CD4-positive, alpha-beta T cell (primary cell): Measurements from ENCODE around the gene OR2T10. TPM values are rescaled to one million over a fixed set of nuclear protein-coding genes. Genes with fewer than 3 reads are reported as not detected.
A peak's percentile ranks its signal among the peaks of the same experiment; 100 is the strongest.

ENCODE experiments used
- ATAC-seq: fragments of 200-7000 bp; cut with Tn5 transposase; one replicate; pipeline ENCODE4 v1.10.0; 2022; ENCODE audit warnings: mild to moderate bottlenecking; ENCODE audit not compliant: poor library complexity
- CTCF ChIA-PET: fragments of 350-600 bp; sonication (Branson Sonifier 250); formaldehyde crosslinking; loops from one replicate; lab custom pipeline; 2021; ENCODE audit warnings: antibody characterized with exemption, inconsistent platforms; lab: Charles Lee
- POLR2A ChIA-PET: fragments of 350-600 bp; sonication (Branson Sonifier 250); formaldehyde crosslinking; loops from one replicate; lab custom pipeline; 2021; ENCODE audit warnings: antibody characterized with exemption, inconsistent platforms; lab: Charles Lee
- DNase-seq, 14 experiments: peaks; one replicate each; pipeline ENCODE4 v3.0.0-alpha.2; 2013 to 2020; ENCODE audit warnings: mixed read lengths in 2 of 14
- H3K27ac ChIP-seq, 2 donors: one replicate each; pipeline versions ENCODE4 v1.5.1 to v1.7.0; 2013; ENCODE audit warnings: low read length in 2 of 2, low read depth in 1 of 2, mild to moderate bottlenecking in 1 of 2
- H3K27me3 ChIP-seq, 2 experiments: 1 replicate in 1 of 2; 2 replicates in 1 of 2; pipeline versions ENCODE4 v1.6.1 to v1.7.0; 2013; ENCODE audit warnings: low read length in 2 of 2, control low read depth in 1 of 2, mild to moderate bottlenecking in 1 of 2, moderate library complexity in 1 of 2; ENCODE audit not compliant: insufficient read depth in 2 of 2, control insufficient read depth in 1 of 2
- H3K36me3 ChIP-seq: one replicate; pipeline ENCODE4 v1.6.1; 2013; ENCODE audit warnings: low read length, control low read depth; ENCODE audit not compliant: insufficient read depth
- H3K4me1 ChIP-seq: one replicate; pipeline ENCODE4 v1.6.1; 2013; ENCODE audit warnings: low read length, control low read depth; ENCODE audit not compliant: insufficient read depth
- H3K4me3 ChIP-seq: one replicate; pipeline ENCODE4 v1.5.1; 2013; ENCODE audit warnings: mild to moderate bottlenecking, low read length, moderate library complexity
- H3K9me3 ChIP-seq, 2 experiments: 1 replicate in 1 of 2; 2 replicates in 1 of 2; pipeline versions ENCODE4 v1.6.1 to v1.7.0; 2013; ENCODE audit warnings: low read length in 2 of 2, mild to moderate bottlenecking in 2 of 2, control low read depth in 1 of 2, moderate library complexity in 1 of 2; ENCODE audit not compliant: control insufficient read depth in 1 of 2, insufficient read depth in 1 of 2
- H3K27ac Mint-ChIP-seq: one replicate; pipeline ENCODE4 v1.8.0; 2020; ENCODE audit warnings: mixed read lengths
- H3K27me3 Mint-ChIP-seq: one replicate; pipeline ENCODE4 v1.8.0; 2021; ENCODE audit warnings: mixed read lengths
- H3K36me3 Mint-ChIP-seq: one replicate; pipeline ENCODE4 v1.8.0; 2021; ENCODE audit warnings: low read depth, mixed read lengths
- H3K4me1 Mint-ChIP-seq: one replicate; pipeline ENCODE4 v1.8.0; 2021; ENCODE audit warnings: low read depth, mixed read lengths
- H3K4me3 Mint-ChIP-seq: one replicate; pipeline ENCODE4 v1.8.0; 2020; ENCODE audit warnings: mild to moderate bottlenecking, mixed read lengths
- H3K9me3 Mint-ChIP-seq: one replicate; pipeline ENCODE4 v1.8.0; 2020; ENCODE audit warnings: mixed read lengths
- intact Hi-C, 2 experiments: fragments of 100-400 bp; cut with DNase I in 1 of 2; cut with micrococcal nuclease in 1 of 2; formaldehyde crosslinking; loops; one replicate each; pipeline versions ENCODE4 v1.15.1 to v1.9.0; 2023 to 2025; cut with DNase I, micrococcal nuclease
- total RNA-seq, 174 experiments: library from RNA in 2 of 174; stranded (reverse) in 2 of 174; gene quantifications; one replicate each; pipeline ENCODE4 v1.2.3 and lab custom pipeline; 2021 to 2026
- TF ChIP-seq, protein P1 (sequence below): fragments of 200-600 bp; IDR thresholded peaks from one replicate; pipeline ENCODE4 v1.8.0; 2022; ENCODE audit warnings: antibody characterized with exemption, mild to moderate bottlenecking

The OR2T10 gene
- total RNA-seq, 2 experiments from 2014 or later: not detected

DNA sequence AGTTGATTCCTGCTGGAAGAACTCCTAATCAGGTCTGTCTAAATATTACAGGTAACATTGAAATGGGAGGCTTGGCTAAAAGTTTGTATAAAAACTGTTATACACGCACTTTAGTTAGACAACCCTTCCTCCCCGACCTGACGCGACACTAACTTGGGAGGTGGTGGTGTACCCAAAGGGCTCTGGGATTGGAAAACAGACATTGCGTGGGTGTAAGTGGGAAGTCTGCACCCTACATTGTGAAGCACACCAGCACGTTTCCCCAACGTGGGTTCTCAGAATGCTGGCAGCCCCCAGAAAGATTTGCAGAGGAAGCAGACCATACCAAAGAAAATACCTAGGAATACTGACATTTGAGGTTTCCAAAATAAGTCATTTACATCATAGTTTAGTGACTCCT, 20.6 kb upstream of the OR2T10 start:
- intact Hi-C loops: no loop called here
- POLR2A ChIA-PET: interaction anchor here (1.0 kb wide), 1 partner anchor 10 kb away, joined by 3 read pairs; no protein-coding TSS in a partner anchor
- Histone ChIP-seq H3K4me1 (no peaks in the 10 kb centered on the region), H3K4me3 (no peak overlapping the region), H3K27me3 (no peaks in the 10 kb centered on the region), H3K36me3 (no peaks in the 10 kb centered on the region), H3K9me3 (no peaks in the 10 kb centered on the region), H3K27ac (no peak overlapping the region)
- Mint-ChIP-seq H3K4me3 (no peak overlapping the region), H3K4me1 (no peaks in the 10 kb centered on the region), H3K36me3 (no peaks in the 10 kb centered on the region), H3K9me3 (no peaks in the 10 kb centered on the region), H3K27ac (no peak overlapping the region), H3K27me3 (no peaks in the 10 kb centered on the region)
- DNase-seq (no peak), ATAC-seq (no peak)
- CTCF ChIA-PET: no interaction called here
- TF ChIP-seq, protein P1, sequence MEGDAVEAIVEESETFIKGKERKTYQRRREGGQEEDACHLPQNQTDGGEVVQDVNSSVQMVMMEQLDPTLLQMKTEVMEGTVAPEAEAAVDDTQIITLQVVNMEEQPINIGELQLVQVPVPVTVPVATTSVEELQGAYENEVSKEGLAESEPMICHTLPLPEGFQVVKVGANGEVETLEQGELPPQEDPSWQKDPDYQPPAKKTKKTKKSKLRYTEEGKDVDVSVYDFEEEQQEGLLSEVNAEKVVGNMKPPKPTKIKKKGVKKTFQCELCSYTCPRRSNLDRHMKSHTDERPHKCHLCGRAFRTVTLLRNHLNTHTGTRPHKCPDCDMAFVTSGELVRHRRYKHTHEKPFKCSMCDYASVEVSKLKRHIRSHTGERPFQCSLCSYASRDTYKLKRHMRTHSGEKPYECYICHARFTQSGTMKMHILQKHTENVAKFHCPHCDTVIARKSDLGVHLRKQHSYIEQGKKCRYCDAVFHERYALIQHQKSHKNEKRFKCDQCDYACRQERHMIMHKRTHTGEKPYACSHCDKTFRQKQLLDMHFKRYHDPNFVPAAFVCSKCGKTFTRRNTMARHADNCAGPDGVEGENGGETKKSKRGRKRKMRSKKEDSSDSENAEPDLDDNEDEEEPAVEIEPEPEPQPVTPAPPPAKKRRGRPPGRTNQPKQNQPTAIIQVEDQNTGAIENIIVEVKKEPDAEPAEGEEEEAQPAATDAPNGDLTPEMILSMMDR: no peak

DNA sequence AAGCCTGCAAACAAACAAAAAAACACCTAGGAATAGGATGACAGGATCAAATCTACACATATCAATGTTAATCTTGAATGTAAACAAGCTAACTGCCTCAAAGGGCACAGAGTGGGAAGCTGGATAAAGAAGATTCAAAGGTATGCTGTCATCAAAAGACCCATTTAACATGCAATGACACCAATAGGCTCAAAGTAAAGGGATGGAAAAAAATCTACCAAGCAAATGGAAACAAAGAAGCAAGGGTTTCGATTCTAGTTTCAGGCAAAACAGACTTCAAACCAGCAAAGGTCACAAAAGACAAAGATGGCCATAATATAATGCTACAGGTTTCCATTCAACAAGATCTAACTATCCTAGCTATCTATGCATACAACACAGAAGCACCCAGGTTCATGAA, 16.2 kb upstream of the OR2T10 start:
- CTCF ChIA-PET: no interaction called here
- POLR2A ChIA-PET: no interaction called here
- H3K27me3 ChIP-seq: no peaks in the 10 kb centered on the region
- no peaks in the 10 kb centered on the region for H3K36me3 Mint-ChIP-seq
- H3K27ac Mint-ChIP-seq: no peak overlapping the region
- ATAC-seq (no peak), DNase-seq (no peak)
- H3K27me3 Mint-ChIP-seq: no peaks in the 10 kb centered on the region
- TF ChIP-seq, protein P1: no peak
- H3K9me3 Mint-ChIP-seq: no peaks in the 10 kb centered on the region
- H3K4me3 ChIP-seq: no peak overlapping the region
- intact Hi-C loops: no loop called here
- H3K36me3 ChIP-seq: no peaks in the 10 kb centered on the region
- H3K4me1 ChIP-seq: no peaks in the 10 kb centered on the region
- no peaks in the 10 kb centered on the region for H3K9me3 ChIP-seq
- H3K27ac ChIP-seq: no peak overlapping the region
- H3K4me3 Mint-ChIP-seq: no peak overlapping the region
- H3K4me1 Mint-ChIP-seq: no peaks in the 10 kb centered on the region

- H3K4me3 ChIP-seq: no peak overlapping the region
- no peak overlapping the region for H3K27ac ChIP-seq
- ChIA-PET CTCF (no interaction called here), POLR2A (no interaction called here)
- DNase-seq (peak in 2 of 14 experiments; percentile 4 to 19), ATAC-seq (no peak)
- no peaks in the 10 kb centered on the region for H3K9me3 ChIP-seq
- no peaks in the 10 kb centered on the region for H3K36me3 ChIP-seq
- H3K27ac Mint-ChIP-seq: no peak overlapping the region
- H3K9me3 Mint-ChIP-seq: no peaks in the 10 kb centered on the region
- intact Hi-C loops: no loop called here
- TF ChIP-seq, protein P1: no peak
- H3K36me3 Mint-ChIP-seq: no peaks in the 10 kb centered on the region
- H3K4me1 Mint-ChIP-seq: no peaks in the 10 kb centered on the region
- H3K27me3 Mint-ChIP-seq: no peaks in the 10 kb centered on the region
- no peaks in the 10 kb centered on the region for H3K4me1 ChIP-seq
- H3K4me3 Mint-ChIP-seq: no peak overlapping the region
- H3K27me3 ChIP-seq: no peaks in the 10 kb centered on the region
Measured at GRCh38 chr1:248611883-248612414, 14.4 kb upstream of the OR2T10 start.
